ENCODE results near the gene INHA.

INHA gene

DNA sequence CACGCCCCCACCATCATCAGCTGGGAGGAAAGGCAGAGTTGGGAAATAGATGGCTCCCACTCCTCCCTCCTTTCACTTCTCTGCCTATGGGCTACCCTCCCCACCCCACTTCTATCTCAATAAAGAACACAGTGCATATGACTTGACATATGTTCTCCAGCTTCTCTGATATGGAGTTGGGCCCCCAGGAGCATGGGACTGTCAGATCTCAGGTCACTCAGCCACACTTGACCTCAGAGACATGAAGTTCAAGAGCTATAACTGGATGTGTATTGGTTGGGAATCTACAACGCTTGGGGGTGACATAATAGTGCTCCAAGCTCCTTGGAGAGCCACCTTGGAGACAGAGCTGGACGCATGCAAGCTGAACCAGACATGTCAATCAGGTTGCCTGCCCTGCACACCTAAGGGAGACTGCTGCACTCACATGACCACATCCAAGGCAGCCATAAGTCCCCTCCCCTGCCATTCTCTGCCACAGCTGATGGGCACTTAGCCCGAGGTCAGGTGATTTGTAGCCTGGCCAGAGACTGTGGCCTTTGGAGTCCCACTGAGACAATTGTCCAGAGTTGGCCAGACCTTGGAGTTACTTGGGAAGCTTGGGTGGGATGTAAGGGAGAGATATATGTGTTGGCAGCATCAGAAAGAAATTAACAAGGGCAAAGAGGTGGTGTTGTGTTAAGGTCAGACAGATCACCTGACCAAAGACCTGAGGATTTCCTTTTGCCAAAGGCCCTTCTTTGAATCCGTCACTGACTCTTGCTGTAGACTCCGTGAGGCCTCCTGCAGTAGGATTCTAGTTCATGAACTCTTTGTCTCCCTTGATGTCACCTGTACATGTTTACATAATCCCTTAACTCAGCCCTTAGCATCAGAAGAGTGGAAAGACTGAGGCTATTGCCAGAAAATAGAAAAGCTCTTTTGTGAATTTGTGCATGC is 3.7 kb downstream of the INHA start:
- DNase-seq (ENCODE audit: low read depth), result no peak

DNA sequence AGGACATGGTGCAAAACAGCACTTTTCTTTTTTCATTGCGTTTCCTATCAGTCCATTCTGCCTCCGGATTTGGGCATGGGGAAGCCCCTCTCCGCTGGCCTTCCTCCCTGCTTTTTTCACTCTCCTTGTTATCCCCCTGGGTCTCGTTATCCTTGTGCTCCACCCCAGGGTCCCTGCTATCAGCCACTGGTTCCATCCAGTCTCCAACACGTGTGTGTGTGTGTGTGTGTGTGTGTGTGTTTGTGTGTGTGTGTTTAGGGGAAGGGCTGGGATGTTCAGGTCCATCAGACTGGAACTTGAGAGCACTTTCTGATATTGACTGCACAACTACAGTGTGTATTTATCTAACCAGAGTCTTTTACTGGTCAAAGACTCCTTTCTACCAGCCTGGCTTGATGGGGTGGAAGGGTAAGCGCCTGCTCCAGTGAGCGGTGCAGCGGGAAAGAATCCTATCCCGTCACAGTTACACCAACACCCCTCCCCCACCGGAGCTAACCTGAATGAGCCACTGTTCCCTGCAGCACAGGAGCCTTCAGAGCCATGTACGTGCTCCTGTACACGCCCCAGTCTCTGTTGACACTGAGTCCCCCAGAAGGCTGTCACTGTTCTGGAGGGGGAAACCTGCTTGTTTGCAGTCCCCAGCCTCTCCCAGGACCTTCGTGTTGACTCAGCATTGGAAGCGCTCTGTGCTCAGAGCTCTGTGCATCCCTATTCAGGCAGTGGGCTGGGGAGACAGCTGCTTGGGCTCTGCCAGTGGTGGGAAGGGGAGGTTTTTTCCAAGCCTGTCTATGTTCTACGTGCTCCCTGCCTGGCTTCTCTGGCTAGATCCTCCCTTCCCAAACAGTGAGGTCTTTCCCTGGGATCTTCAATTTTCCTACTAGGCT is 4.6 kb downstream of the INHA start:
- DNase-seq (ENCODE audit: low read depth), result no peak

DNA sequence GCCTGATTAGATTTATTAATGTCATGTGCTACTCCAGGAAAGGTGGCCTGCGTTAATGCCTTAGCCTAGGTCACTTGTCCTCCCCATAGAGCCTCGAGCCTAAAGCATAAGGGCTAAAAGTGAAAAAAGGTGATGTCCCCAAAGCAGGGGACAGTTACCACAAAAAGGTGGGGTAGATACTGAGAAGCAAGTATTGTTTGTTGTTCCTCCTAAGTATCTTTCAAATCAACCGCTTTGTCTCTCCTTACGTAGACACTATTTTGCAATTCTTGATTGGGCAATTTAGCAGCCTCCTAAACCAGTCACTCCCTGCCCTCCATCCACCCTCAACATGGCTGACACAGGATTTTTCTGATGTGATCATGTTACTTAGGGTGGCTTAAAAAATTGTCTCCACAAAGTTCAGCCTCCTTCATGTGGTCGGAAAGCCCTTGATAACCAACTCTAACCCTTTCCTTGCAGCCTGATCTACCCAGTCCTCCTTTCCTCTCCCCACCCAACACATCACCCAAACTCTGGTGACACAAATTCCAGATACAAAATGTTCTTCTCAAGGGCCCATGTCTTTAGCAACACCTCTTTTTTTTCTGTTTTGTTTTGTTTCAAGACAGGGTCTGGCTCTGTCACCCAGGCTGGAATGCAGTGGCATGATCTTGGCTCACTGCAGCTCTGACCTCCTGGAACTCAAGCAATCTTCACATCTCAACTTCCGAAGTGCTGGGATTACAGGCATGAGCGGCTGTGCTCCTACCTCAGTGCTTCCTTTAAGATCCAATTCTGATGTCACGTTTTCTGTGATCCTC is 6.9 kb downstream of the INHA start:
- no peak for DNase-seq (ENCODE audit: low read depth)

DNA sequence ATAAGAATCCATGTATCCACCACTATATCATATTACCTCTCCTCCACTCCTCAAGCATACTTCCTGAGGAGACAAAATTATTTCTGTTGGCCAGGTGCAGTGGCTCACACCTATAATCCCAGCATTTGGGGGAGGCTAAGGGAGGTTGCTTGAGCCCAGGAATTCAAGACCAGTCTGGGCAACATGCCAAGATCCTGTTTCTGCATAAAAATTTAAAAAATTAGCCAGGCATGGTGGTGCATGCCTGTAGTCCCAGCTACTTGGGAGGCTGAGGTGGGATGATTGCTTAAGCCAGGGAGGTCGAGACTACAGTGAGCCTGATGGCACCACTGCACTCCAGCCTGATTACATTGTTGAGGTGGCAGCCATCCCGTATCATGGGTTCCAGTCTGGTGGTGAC is 9.2 kb downstream of the INHA start:
- DNase-seq (ENCODE audit: low read depth), result no peak

DNA sequence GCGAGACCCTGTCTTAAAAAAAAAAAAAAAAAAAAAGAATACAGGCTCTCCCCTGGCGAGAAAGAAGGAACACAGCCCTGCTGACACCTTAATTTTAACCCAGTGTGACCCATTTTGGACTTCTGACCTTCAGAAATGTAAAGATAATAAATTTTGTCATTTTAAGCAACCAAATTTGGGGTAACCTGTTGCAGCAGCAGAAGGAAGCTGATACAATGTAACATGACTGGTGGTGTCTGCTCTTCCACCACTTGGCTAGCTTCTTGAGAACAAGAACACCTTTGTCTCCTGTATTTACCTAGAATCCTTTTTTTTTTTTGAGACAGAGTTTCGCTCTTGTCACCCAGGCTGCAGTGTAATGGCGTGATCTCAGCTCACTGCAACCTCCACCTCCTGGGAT is 19.0 kb downstream of the INHA start:
- DNase-seq (ENCODE audit: low read depth), result no peak

DNA sequence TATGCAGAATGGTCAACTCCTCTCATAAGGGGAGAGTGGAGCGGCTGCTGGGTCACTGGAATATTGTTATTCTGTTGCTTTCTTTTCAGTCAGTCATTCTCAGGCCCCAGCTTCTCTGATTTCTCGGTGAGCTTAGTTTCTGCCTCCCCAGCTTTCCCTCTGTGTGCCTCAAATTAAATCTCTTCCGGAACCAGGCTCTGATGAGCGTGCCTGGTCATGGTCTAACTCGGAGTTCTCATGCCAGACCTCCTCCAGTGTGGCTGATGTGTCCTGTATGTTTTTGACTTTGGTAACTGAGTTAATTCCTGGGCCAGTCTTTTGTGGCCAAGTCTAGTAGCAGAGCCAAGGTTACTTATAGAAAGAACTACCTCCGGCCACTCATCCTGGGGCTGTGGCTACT is 20.6 kb downstream of the INHA start:
- DNase-seq (ENCODE audit: low read depth), result no peak

DNA sequence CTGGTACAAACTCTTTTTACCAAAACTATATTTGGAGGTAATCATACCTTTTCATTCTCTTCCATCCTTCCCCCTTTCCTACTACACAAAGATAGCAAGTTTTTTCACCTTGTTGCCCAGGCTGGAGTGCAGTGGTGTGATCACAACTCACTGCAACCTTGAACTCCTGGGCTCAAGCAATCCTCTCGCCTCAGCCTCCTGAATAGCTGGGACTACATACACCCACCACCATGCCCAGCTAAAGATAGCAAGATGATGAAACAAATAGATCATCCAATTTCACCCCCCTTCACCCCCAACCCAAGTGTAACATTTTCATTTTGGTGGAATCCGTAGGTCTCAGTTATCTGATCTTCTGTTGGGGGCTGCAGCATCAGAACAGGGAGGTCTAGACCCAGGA is 21.0 kb downstream of the INHA start:
- DNase-seq (ENCODE audit: low read depth), result no peak

DNA sequence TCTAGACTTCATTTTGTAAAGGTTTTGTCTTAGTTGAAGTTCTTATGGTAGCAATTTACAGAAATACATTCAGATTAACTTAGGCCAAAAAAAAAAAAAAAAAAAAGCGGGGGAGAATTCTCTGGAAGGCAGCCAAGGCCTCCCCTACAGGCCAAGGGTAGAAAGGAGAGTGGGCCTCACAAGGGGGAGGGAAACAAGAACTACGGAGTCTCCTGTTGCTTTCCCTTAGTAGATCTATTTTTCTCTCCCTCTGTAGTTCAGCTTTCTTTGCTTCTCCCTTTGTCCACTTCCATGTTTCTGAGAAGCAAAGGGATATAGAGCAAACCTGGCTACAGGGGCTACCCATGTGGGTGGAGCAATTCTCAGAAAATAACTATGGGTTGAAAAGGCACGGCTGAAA is 23.1 kb downstream of the INHA start:
- DNase-seq (ENCODE audit: low read depth), result no peak

DNA sequence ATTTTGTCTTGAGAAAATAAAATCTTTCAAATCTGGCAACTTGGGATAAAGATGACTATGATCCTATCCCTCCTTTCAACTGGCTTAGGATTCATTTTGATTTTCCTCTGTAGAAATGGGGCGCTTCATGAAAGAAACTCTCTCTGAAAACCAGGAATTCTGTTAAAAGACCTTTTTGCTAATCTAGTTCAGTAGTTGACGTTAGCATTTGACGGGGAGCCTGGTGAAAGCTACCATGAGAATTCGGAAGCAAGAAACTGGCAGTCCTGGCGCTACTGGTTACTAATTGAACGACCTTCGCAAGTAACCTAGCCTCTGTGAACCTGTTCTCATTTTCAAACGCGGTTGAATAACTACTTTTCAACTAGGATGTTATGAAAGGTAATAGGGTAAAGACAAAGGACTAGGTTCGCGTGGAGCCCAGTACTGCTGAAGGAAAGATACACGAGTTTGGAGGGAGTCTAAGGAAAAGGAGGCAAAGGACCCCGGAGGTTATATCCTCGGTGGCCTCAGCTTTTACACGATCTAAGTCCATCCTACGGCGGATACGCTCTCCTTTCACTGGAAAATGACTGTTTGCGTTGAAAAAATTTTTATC is 24.9 kb downstream of the INHA start:
- DNase-seq (ENCODE audit: low read depth), result no peak

DNA sequence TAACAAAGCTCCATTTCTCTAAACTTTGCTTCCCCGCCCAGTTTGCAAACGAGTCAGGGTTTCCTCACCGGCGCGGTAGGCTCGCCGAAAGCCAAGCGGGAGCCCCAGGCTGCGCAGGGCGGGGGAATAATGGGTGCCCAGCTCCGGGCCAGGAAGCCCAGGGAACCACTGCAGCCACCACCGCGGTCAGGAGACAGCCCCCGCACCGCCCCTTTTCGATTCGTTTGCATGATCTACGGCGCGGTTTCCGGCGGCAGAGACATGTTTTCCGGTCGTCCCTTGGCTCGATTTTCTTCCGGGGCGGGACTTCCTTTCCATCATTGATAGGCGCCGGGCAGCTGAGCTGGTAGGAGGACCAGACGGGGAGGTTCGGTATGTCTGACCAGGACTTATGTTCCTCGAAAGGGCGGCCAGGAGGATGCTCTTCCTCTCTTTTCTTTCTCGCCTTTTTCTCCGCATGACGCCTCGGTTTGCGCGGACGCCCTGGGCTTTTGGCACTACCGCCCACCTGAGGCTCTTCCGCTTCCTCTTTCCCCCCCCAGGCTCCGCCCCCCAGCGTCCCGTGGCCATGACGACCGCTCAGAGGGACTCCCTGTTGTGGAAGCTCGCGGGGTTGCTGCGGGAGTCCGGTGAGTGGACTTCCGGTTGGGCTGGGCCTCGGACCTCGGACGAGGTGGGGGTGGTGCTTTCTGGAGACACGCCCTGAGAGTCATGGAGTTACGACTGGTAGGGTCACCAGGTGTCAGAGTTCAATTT is 25.6 kb downstream of the INHA start, which contains the start of gene STK11IP:
TSS of gene STK11IP (plus strand) at position 306 of the 756 bp plus-strand sequence. CDS start at position 569, 263 bp downstream.
- peak; percentile 89 for DNase-seq (ENCODE audit: low read depth)

DNA sequence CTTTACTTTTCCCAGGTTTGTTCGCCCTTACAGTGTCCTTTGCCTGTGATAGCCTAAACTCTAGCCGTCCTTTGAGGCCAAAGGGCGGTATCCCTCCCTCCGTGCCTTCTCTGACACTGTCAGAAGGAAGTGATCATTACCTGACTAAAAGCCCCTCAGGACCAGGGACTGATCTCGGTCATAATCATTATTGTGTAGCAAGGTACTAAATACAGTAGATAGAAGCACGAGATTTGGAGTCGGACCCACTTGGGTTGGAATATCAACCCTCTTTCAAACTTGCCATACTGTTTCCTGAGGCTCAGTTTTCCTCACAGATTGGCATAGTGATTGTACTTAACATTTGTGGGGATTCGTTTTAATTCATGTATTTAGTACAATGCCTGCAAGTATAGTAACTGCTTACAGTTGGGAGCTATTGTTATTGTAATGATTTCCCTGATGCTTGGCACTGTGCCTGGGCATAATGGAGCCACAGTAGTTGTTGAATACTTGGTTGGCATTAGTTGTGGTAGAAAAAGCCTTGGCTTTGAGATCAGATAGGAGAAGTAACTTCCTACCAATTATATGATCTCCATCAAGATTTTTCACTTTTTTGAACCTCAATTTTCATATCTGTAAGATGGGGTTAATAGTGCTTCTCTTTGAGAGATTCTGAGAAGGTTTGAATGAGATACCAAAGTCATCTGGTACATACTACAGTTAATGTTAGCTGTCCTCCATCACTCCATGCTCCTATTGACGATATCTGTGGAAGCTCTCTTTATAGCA is 26.4 kb downstream of the INHA start:
- DNase-seq (ENCODE audit: low read depth), result no peak

DNA sequence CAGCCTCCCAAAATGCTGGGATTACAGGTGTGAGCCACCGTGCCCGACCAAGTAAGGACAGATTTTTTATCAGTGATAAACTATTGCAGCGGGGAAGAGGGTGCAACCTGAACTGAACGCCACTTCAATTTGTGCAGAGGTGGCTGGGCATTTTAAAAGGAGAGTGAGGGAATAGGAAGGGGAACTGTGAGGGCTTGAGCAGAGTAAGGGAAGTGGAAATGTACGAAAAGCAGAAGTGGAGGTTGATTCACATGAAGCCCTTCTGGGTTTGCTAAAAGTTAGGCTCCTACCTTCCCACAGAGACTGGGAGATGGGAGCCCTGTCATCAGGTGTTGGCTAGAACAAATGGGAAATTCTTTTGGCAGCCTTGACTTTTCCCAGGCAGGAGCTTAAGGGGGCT is 31.7 kb downstream of the INHA start:
- no peak for DNase-seq (ENCODE audit: low read depth)

DNA sequence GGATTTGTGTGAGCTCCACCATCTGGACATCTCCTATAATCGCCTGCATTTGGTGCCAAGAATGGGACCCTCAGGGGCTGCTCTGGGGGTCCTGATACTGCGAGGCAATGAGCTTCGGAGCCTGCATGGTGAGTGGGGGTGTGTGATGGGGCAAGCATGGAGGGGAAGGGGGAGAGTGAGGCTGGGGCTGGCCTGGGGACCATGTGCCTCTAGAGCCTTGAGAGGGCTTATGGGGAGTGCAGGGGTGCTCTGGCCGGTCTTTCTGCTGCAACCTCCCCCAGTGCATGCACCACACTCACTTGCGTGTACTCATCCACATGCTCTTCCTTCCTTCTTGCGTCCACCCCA is 33.5 kb downstream of the INHA start:
- no peak for DNase-seq (ENCODE audit: low read depth)

DNA sequence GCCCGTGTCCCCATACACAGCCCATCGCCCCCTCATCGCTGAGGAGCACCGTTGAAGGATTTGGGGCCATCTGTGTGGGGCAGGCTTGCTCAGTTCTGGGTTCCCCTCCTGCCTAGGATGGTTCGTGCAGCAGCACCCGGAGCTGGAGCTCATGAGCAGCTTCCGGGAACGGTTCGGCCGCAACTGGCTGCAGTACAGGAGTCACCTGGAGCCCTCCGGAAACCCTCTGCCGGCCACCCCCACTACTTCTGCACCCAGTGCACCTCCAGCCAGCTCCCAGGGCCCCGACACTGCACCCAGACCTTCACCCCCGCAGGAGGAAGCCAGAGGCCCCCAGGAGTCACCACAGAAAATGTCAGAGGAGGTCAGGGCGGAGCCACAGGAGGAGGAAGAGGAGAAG is 35.8 kb downstream of the INHA start:
- DNase-seq (ENCODE audit: low read depth), result no peak

DNA sequence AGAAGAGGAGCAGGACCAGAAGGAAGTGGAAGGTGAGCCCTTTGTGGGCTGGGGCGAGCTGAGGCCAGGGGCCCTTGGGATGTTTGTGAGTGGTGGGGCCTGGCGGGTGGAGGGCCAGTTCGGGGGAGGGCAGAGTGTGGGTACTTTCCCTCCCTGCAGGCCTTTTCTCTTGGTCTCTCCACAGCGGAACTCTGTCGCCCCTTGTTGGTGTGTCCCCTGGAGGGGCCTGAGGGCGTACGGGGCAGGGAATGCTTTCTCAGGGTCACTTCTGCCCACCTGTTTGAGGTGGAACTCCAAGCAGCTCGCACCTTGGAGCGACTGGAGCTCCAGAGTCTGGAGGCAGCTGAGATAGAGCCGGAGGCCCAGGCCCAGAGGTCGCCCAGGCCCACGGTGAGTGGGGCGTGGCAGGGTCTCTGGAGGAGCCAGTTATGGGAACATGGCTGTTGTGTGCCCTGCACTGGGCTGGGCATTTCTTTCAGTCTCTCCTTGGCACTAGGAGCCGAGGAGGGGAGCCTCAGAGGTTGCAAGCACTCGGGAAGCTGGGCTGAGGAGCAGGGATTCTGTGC is 36.4 kb downstream of the INHA start:
- DNase-seq (ENCODE audit: low read depth), result no peak

DNA sequence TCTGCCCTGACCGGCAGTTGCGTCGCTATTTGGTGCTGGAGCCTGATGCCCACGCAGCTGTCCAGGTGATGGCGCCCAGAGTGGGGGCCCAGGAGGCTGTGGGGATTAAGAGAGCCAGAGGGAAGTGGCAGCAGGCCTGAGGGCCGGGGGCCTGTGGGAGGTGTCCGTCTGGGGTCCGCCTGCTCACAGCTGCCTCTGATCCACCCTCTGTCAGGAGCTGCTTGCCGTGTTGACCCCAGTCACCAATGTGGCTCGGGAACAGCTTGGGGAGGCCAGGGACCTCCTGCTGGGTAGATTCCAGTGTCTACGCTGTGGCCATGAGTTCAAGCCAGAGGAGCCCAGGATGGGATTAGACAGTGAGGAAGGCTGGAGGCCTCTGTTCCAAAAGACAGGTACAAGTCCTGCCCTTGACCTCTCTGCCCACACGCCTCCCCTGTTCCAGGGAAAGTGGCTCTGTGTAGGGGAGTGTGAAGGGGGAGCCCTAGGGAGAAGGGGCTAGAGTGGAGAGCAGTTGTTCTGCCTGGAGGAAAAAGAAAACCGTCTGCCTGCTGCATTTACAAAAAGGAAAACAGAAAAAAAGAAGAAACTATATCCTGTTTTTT is 37.1 kb downstream of the INHA start:
- DNase-seq (ENCODE audit: low read depth), result no peak

DNA sequence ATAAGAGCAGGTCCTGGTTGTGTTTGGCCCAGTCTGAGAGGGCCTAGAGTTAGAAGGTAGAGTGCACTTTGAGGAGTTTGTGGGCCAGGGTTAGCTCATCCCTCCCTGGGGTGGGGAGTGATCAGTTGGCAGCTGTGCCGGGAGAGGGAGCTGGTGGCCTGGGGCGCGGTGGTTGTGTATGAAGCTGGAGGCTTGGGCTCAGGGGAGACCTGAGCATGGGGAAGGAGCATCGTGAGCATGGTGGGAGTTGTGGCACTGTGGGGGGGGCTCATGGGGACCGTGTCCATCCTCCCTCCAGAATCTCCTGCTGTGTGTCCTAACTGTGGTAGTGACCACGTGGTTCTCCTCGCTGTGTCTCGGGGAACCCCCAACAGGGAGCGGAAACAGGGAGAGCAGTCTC is 39.2 kb downstream of the INHA start:
- no peak for DNase-seq (ENCODE audit: low read depth)

DNA sequence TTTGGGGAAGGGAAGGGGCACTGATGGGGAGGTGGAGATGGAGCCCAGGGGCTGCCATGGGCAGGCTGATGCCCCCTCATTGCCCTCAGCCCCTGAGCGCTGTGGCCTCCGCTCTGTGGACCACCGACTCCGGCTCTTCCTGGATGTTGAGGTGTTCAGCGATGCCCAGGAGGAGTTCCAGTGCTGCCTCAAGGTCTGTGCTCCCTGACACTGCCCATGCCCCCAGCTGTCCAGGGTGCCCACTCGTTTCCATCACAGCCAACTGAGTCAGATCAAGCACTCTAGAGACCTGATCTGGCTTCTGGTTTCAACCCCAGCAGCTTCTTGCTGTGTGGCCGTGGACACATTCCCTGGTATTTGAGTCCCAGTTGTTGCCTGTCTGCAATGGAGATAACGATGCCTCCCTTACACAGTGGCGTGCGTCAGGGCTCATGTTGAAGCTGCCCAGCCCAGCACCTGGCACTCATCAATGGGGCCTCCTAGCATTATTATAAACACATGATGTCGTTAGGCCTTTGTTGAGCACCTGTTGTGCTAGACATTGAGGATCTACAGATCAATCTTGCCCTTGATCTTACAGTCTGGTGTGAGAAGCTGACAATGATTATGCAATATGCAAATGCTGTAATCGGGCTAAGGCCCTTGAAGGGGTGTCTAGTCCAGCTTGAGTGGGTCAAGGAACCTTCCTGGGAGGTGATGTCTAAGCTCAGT is 39.9 kb downstream of the INHA start:
- no peak for DNase-seq (ENCODE audit: low read depth)

All from non-pigmented ciliary epithelial cell (primary cell).